ENCODE results near the gene HRC.

The HRC gene

GRCh38 chr19:49111218-49111998 lies 43.8 kb downstream of the HRC start:
- H3K4me3 ChIP-seq (ENCODE audit: low read depth in 1 of 2, low read length in 1 of 2), result no peak overlapping the region
- no peak overlapping the region for H3K27ac ChIP-seq
- peaks cover 28% of the 10 kb centered on the region for H3K36me3 ChIP-seq
- peaks cover 25% of the 10 kb centered on the region for H3K27me3 ChIP-seq
- TF ChIP-seq, protein P1, sequence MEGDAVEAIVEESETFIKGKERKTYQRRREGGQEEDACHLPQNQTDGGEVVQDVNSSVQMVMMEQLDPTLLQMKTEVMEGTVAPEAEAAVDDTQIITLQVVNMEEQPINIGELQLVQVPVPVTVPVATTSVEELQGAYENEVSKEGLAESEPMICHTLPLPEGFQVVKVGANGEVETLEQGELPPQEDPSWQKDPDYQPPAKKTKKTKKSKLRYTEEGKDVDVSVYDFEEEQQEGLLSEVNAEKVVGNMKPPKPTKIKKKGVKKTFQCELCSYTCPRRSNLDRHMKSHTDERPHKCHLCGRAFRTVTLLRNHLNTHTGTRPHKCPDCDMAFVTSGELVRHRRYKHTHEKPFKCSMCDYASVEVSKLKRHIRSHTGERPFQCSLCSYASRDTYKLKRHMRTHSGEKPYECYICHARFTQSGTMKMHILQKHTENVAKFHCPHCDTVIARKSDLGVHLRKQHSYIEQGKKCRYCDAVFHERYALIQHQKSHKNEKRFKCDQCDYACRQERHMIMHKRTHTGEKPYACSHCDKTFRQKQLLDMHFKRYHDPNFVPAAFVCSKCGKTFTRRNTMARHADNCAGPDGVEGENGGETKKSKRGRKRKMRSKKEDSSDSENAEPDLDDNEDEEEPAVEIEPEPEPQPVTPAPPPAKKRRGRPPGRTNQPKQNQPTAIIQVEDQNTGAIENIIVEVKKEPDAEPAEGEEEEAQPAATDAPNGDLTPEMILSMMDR (IDR thresholded peaks at IDR 0.05), result no peak
- H3K9me3 ChIP-seq, result no peaks in the 10 kb centered on the region
- H3K4me1 ChIP-seq (ENCODE audit: control insufficient read depth in 1 of 2, insufficient read depth in 1 of 2, low read depth in 1 of 2, low read length in 1 of 2), result peaks cover 18% of the 10 kb centered on the region in 2 experiments

GRCh38 chr19:49110567-49110966 lies 44.6 kb downstream of the HRC start:
- Histone ChIP-seq H3K9me3 (no peaks in the 10 kb centered on the region), H3K36me3 (peaks cover 37% of the 10 kb centered on the region), H3K4me1 (ENCODE audit: control insufficient read depth in 1 of 2, insufficient read depth in 1 of 2, low read depth in 1 of 2, low read length in 1 of 2) (peaks cover 14% of the 10 kb centered on the region in 2 experiments), H3K27ac (no peak overlapping the region), H3K27me3 (peaks cover 25% of the 10 kb centered on the region), H3K4me3 (ENCODE audit: low read depth in 1 of 2, low read length in 1 of 2) (no peak overlapping the region)
- TF ChIP-seq, protein P1 (IDR thresholded peaks at IDR 0.05), result no peak

DNA sequence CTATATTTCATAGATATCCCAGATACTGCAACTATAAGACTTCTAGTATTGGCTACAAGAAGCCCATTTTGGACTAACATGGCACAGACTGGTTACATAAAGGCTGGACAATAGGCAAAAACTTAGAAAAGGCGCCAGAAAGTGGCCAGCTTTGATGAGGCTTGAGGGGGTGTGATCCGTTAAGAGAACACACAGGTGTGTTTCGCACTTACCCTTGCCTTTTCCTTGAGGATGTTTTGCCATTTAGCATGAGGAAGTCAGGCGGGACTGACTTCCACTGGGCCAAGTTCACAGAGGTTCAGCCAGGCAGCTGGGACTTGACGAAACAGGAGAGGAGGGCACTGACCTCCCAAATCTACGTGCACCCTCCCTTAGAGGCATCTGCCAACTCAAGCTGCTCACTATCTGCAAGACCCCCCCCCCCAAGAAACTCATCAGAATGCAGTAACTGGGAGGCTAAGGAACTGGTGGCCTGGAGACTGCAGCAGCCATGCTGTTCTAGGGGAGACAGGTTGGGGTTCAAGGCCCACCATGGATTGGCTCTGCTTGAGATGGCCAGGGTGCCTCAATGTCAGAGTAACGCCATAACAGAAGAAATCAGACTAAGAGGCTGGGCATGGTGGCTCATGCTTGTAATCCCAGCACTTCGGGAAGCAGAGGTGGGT lies 45.5 kb downstream of the HRC start:
- Histone ChIP-seq H3K27me3 (peaks cover 19% of the 10 kb centered on the region), H3K9me3 (no peaks in the 10 kb centered on the region), H3K36me3 (peaks cover 45% of the 10 kb centered on the region), H3K27ac (no peak overlapping the region), H3K4me1 (ENCODE audit: control insufficient read depth in 1 of 2, insufficient read depth in 1 of 2, low read depth in 1 of 2, low read length in 1 of 2) (peaks cover 8 to 9% of the 10 kb centered on the region in 2 experiments), H3K4me3 (ENCODE audit: low read depth in 1 of 2, low read length in 1 of 2) (no peak overlapping the region)
- TF ChIP-seq, protein P1 (IDR thresholded peaks at IDR 0.05), result no peak

- TF ChIP-seq, protein P1 (IDR thresholded peaks at IDR 0.05), result no peak
- Histone ChIP-seq H3K4me1 (ENCODE audit: control insufficient read depth in 1 of 2, insufficient read depth in 1 of 2, low read depth in 1 of 2, low read length in 1 of 2) (peaks cover 4 to 5% of the 10 kb centered on the region in 2 experiments), H3K9me3 (no peaks in the 10 kb centered on the region), H3K27ac (no peak overlapping the region), H3K4me3 (ENCODE audit: low read depth in 1 of 2, low read length in 1 of 2) (no peak overlapping the region), H3K27me3 (peaks cover 14% of the 10 kb centered on the region), H3K36me3 (peaks cover 52% of the 10 kb centered on the region)
Observed at GRCh38 chr19:49109051-49109450, 46.1 kb downstream of the HRC start.

DNA sequence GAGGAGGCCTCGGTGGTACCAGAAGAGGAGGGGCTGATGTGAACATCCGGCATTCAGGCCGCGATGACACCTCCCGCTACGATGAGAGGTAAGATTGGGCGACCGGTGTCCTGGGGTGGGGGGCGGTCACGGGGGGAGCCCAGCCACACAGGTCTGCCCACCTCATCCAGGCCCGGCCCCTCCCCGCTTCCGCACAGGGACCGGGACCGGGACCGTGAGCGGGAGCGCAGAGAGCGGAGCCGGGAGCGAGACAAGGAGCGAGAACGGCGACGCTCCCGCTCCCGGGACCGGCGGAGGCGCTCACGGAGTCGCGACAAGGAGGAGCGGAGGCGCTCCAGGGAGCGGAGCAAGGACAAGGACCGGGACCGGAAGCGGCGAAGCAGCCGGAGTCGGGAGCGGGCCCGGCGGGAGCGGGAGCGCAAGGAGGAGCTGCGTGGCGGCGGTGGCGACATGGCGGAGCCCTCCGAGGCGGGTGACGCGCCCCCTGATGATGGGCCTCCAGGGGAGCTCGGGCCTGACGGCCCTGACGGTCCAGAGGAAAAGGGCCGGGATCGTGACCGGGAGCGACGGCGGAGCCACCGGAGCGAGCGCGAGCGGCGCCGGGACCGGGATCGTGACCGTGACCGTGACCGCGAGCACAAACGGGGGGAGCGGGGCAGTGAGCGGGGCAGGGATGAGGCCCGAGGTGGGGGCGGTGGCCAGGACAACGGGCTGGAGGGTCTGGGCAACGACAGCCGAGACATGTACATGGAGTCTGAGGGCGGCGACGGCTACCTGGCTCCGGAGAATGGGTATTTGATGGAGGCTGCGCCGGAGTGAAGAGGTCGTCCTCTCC lies 47.4 kb downstream of the HRC start:
- Histone ChIP-seq H3K27me3 (peaks cover 2% of the 10 kb centered on the region), H3K4me3 (ENCODE audit: low read depth in 1 of 2, low read length in 1 of 2) (no peak overlapping the region), H3K4me1 (ENCODE audit: control insufficient read depth in 1 of 2, insufficient read depth in 1 of 2, low read depth in 1 of 2, low read length in 1 of 2) (no peaks in the 10 kb centered on the region), H3K9me3 (no peaks in the 10 kb centered on the region), H3K27ac (no peak overlapping the region), H3K36me3 (peaks cover 64% of the 10 kb centered on the region)
- TF ChIP-seq, protein P1 (IDR thresholded peaks at IDR 0.05), result no peak

All from neutrophil (primary cell).